IMR-90 (cell line): Measurements from ENCODE around the gene AHI1. TPM values are rescaled to one million over a fixed set of nuclear protein-coding genes. Genes with fewer than 3 reads are reported as not detected.

Experiments
- ATAC-seq: fragments of 200-7000 bp; cut with Tn5 transposase; 2 replicates; pipeline ENCODE4 v1.9.1; 2020; ENCODE audit warnings: low read depth, mild to moderate bottlenecking, moderate library complexity
- BruUV-seq: library from RNA; stranded (reverse); fragments of 400-500 nt; replicated peaks from 2 replicates; lab custom pipeline; 2021; lab: Mats Ljungman, UMichigan
- CTCF ChIA-PET: fragments of 300-600 bp; formaldehyde crosslinking; extraction: SDS; loops from one replicate; lab custom pipeline; 2021; ENCODE audit warnings: antibody characterized with exemption; lab: Yijun Ruan, JAX
- POLR2A ChIA-PET: fragments of 300-600 bp; sonication (Branson Sonifier 250); formaldehyde crosslinking; loops from one replicate; lab custom pipeline; 2022; ENCODE audit warnings: antibody characterized with exemption; ENCODE audit not compliant: unreplicated experiment; lab: Charles Lee
- DNase-seq: peaks from one replicate; pipeline ENCODE4 v3.0.0; 2013
- H2AFZ ChIP-seq: replicated peaks from 2 replicates; pipeline ENCODE3; 2013; ENCODE audit warnings: low read length, mild to moderate bottlenecking; ENCODE audit not compliant: poor library complexity
- H2AK5ac ChIP-seq: 2 replicates; pipeline ENCODE4 v1.6.1; 2013; ENCODE audit warnings: low read depth, low read length, inconsistent platforms
- H2AK9ac ChIP-seq: replicated peaks from 2 replicates; pipeline ENCODE3; 2013; ENCODE audit warnings: mild to moderate bottlenecking, low read depth, low read length, moderate library complexity; ENCODE audit not compliant: poor library complexity
- H2BK120ac ChIP-seq: 2 replicates; pipeline ENCODE4 v1.6.1; 2013; ENCODE audit warnings: low read depth, low read length, inconsistent platforms
- H2BK15ac ChIP-seq: 3 replicates; pipeline ENCODE4 v1.6.1; 2013; ENCODE audit warnings: low read depth, low read length, inconsistent platforms
- H2BK20ac ChIP-seq: 2 replicates; pipeline ENCODE4 v1.6.1; 2013; ENCODE audit warnings: low read depth, mild to moderate bottlenecking, inconsistent platforms, low read length, moderate library complexity
- H2BK5ac ChIP-seq: 2 replicates; pipeline ENCODE4 v1.6.1; 2013; ENCODE audit warnings: mild to moderate bottlenecking, low read depth, low read length, inconsistent platforms; ENCODE audit not compliant: poor library complexity, severe bottlenecking
- H3K14ac ChIP-seq: replicated peaks from 2 replicates; pipeline ENCODE4 v1.6.1; 2013; ENCODE audit warnings: low read depth, low read length, inconsistent platforms
- H3K18ac ChIP-seq: 2 replicates; pipeline ENCODE4 v1.6.1; 2013; ENCODE audit warnings: low read depth, low read length, control low read depth
- H3K23ac ChIP-seq: 2 replicates; pipeline ENCODE4 v1.6.1; 2013; ENCODE audit warnings: low read depth, low read length, inconsistent platforms
- H3K27ac ChIP-seq: 2 replicates; pipeline ENCODE4 v1.5.1; 2013; ENCODE audit warnings: mild to moderate bottlenecking, control low read depth, low read length; ENCODE audit not compliant: insufficient read depth
- H3K27me3 ChIP-seq: 2 replicates; pipeline ENCODE4 v1.6.1; 2013; ENCODE audit warnings: low read length; ENCODE audit not compliant: control insufficient read depth, insufficient read depth
- H3K36me3 ChIP-seq: 2 replicates; pipeline ENCODE4 v1.6.1; 2013; ENCODE audit warnings: low read length, mixed read lengths; ENCODE audit not compliant: control insufficient read depth, insufficient read depth
- H3K4ac ChIP-seq: 2 replicates; pipeline ENCODE4 v1.6.1; 2013; ENCODE audit warnings: low read depth, low read length, inconsistent platforms
- H3K4me1 ChIP-seq: 2 replicates; pipeline ENCODE4 v1.6.1; 2013; ENCODE audit warnings: low read length, mixed read lengths; ENCODE audit not compliant: control insufficient read depth, insufficient read depth
- H3K4me2 ChIP-seq: 2 replicates; pipeline ENCODE4 v1.6.1; 2013; ENCODE audit warnings: low read depth, mild to moderate bottlenecking, control low read depth, low read length, moderate library complexity
- H3K4me3 ChIP-seq: 2 replicates; pipeline ENCODE4 v1.5.1; 2013; ENCODE audit warnings: low read depth, mild to moderate bottlenecking, control low read depth, low read length, moderate library complexity; ENCODE audit not compliant: insufficient read depth
- H3K56ac ChIP-seq: 2 replicates; pipeline ENCODE4 v1.6.1; 2013; ENCODE audit warnings: low read length, inconsistent platforms; ENCODE audit not compliant: insufficient read depth; ENCODE audit errors: extremely low read depth
- H3K79me1 ChIP-seq, 2 experiments: 2 replicates each; pipeline ENCODE4 v1.6.1; 2013; ENCODE audit warnings: low read length in 2 of 2, inconsistent platforms in 1 of 2, low read depth in 1 of 2
- H3K9ac ChIP-seq: 2 replicates; pipeline ENCODE4 v1.6.1; 2013; ENCODE audit warnings: low read depth, low read length, control low read depth
- H3K9me1 ChIP-seq: 2 replicates; pipeline ENCODE4 v1.6.1; 2013; ENCODE audit warnings: low read length, inconsistent platforms; ENCODE audit not compliant: insufficient read depth
- H3K9me3 ChIP-seq: 2 replicates; pipeline ENCODE4 v1.6.1; 2013; ENCODE audit warnings: low read length; ENCODE audit not compliant: control insufficient read depth, insufficient read depth
- H4K20me1 ChIP-seq: 2 replicates; pipeline ENCODE4 v1.6.1; 2013; ENCODE audit warnings: low read length, inconsistent platforms; ENCODE audit not compliant: insufficient read depth
- H4K5ac ChIP-seq: 2 replicates; pipeline ENCODE4 v1.6.1; 2013; ENCODE audit warnings: mild to moderate bottlenecking, low read depth, low read length, control low read depth
- H4K8ac ChIP-seq, 2 experiments: 2 replicates each; pipeline ENCODE4 v1.6.1; 2013; ENCODE audit warnings: low read depth in 2 of 2, low read length in 2 of 2, control low read depth in 1 of 2, inconsistent platforms in 1 of 2
- H4K91ac ChIP-seq: 2 replicates; pipeline ENCODE4 v1.6.1; 2013; ENCODE audit warnings: low read depth, low read length, inconsistent platforms; ENCODE audit not compliant: insufficient read depth
- CEBPB ChIP-seq: IDR thresholded peaks from 2 replicates; pipeline ENCODE4 v1.6.1; 2012; ENCODE audit warnings: low read depth, low read length, improper control_type of control experiment
- ELK1 ChIP-seq: fragments of 150-350 bp; IDR thresholded peaks from 2 replicates; pipeline ENCODE4 v1.6.1; 2016; ENCODE audit warnings: low read depth, mild to moderate bottlenecking, low read length, moderate library complexity, borderline replicate concordance
- FOS ChIP-seq: fragments of 150-350 bp; IDR thresholded peaks from 2 replicates; pipeline ENCODE4 v1.6.1; 2016; ENCODE audit warnings: low read depth, low read length
- WGBS, 2 experiments: methylation state at CpG; one replicate each; pipeline versions ENCODE4 v1.1.5 to v1.1.7; 2013; ENCODE audit warnings: missing lambda C conversion rate in 2 of 2; ENCODE audit not compliant: insufficient read length in 1 of 2; ENCODE audit errors: extremely low coverage in 2 of 2; 5-methylcytosine and 5-hydroxymethylcytosine counted together
- dilution Hi-C: fragments of 300-500 bp; cut with HindIII; formaldehyde crosslinking; loops from one replicate; pipeline ENCODE4 v1.14.3; 2018; ENCODE audit warnings: low sequenced_read_pairs; ENCODE audit not compliant: unreplicated experiment
- in situ Hi-C: fragments of 300-500 bp; cut with MboI; formaldehyde crosslinking; loops from 3 replicates; pipeline ENCODE4 v1.14.3; 2019; ENCODE audit warnings: low sequenced_read_pairs, inconsistent platforms, mixed read lengths
- intact Hi-C: fragments of 100-400 bp; cut with micrococcal nuclease; formaldehyde crosslinking; loops from 2 replicates; pipeline ENCODE4 v1.10.0; 2022
- polyA plus RNA-seq, 3 experiments: library from polyadenylated mRNA; depleted of rRNA; stranded (reverse); fragments of >200 nt; gene quantifications; 2 replicates each; pipeline ENCODE4 v1.2.3, GENCODE V29; 2012; ENCODE audit warnings: low replicate concordance in 1 of 3
- total RNA-seq: library from RNA; depleted of rRNA; stranded (reverse); fragments of >200 nt; gene quantifications from 2 replicates; pipeline ENCODE4 v1.2.3, GENCODE V29; 2012

The AHI1 gene
- total and polyA plus RNA-seq, 2 of the 4 experiments (the other 2 are of a cell fraction) = 9.5 to 19.4 TPM

GRCh38 chr6:135419162-135419561 lies 78.4 kb downstream of the AHI1 start:
- H3K4me3 ChIP-seq = no peak overlapping the region
- H3K9me3 ChIP-seq = no peaks in the 10 kb centered on the region
- no peak for TF ChIP-seq ELK1
- TF ChIP-seq CEBPB = 0 out of 2 replicates have a peak, but pooled peaks have one; percentile 19
- 0 out of 2 replicates have a peak, but pooled peaks have one; percentile 14 for TF ChIP-seq FOS
- no CpG with 5 or more reads among the region's 2 CpGs for WGBS, 2 experiments
- BruUV-seq = no TSS peak
- H3K4ac ChIP-seq = no peak overlapping the region
- peaks cover 1% of the 10 kb centered on the region; the same call in 1 of the 2 replicates for H3K36me3 ChIP-seq
- no peak overlapping the region for H3K9ac ChIP-seq
- no peak overlapping the region for H2BK5ac ChIP-seq
- H2BK20ac ChIP-seq = no peak overlapping the region
- intact Hi-C loops = no loop called here
- H3K79me1 ChIP-seq = no peaks in the 10 kb centered on the region
- H3K56ac ChIP-seq = no peak overlapping the region
- dilution Hi-C loops = no loop called here
- no peak overlapping the region for H4K8ac ChIP-seq
- no peak overlapping the region for H2AFZ ChIP-seq
- no peak overlapping the region for H3K18ac ChIP-seq
- no peak overlapping the region for H3K14ac ChIP-seq
- H3K23ac ChIP-seq = no peak overlapping the region
- no peak overlapping the region for H2AK5ac ChIP-seq
- H4K91ac ChIP-seq = no peak overlapping the region
- no peak overlapping the region for H2BK15ac ChIP-seq
- no peak overlapping the region for H2AK9ac ChIP-seq
- H2BK120ac ChIP-seq = no peak overlapping the region
- H3K27ac ChIP-seq = no peak overlapping the region
- H4K20me1 ChIP-seq = no peaks in the 10 kb centered on the region
- peak; percentile 89 for ATAC-seq
- ChIA-PET CTCF (no interaction called here), POLR2A (no interaction called here)
- no peak overlapping the region for H4K5ac ChIP-seq
- no peaks in the 10 kb centered on the region for H3K27me3 ChIP-seq
- 0 out of 2 replicates have a peak, but pooled peaks cover 2% of the 10 kb centered on the region for H3K4me1 ChIP-seq
- H3K9me1 ChIP-seq = no peaks in the 10 kb centered on the region
- DNase-seq = peak; percentile 91
- in situ Hi-C loops = no loop called here
- H3K4me2 ChIP-seq = no peak overlapping the region
